ENCODE data around the gene MAN2B2. TPM values are rescaled to one million over a fixed set of nuclear protein-coding genes. Genes with fewer than 3 reads are reported as not detected.
"Not testable (repeated sequence)": the region's sequence is repeated elsewhere in the genome, so short reads cannot be mapped to it uniquely, and the experiment has no call there.

MAN2B2 gene
- total RNA-seq, 2 experiments from 2014 or later, result 13.7 to 19.4 TPM

GRCh38 chr4:6672131-6672530 is 97.1 kb downstream of the MAN2B2 start:
- Histone ChIP-seq H3K9me2 (ENCODE audit: insufficient read depth, low read length) (no peaks in the 10 kb centered on the region), H4K20me1 (ENCODE audit: insufficient read depth, low read length) (peaks cover 13% of the 10 kb centered on the region), H3K4me2 (ENCODE audit: low read length) (no peak overlapping the region), H3K4me3 (ENCODE audit: low read depth, low read length, poor library complexity, severe bottlenecking) (no peak overlapping the region), H3K79me2 (ENCODE audit: insufficient read depth, low read depth, low read length) (peaks cover 25% of the 10 kb centered on the region), H3K36me3 (ENCODE audit: insufficient read depth, low read length) (peaks cover 21% of the 10 kb centered on the region), H3K9me3 (ENCODE audit: low read length) (no peaks in the 10 kb centered on the region), H3K4me1 (ENCODE audit: insufficient read depth, low read length, poor library complexity, severe bottlenecking) (peaks cover 21% of the 10 kb centered on the region), H2AFZ (ENCODE audit: low read length) (no peak overlapping the region), H3K27ac (ENCODE audit: low read depth, low read length, poor library complexity, severe bottlenecking) (no peak overlapping the region)
- BruUV-seq (replicated peaks), result no TSS peak
- DNase-seq (ENCODE audit: low spot score), result no peak
- ChIA-PET CTCF (ENCODE audit: unreplicated experiment) (no interaction called here), POLR2A (interaction anchor here (0.6 to 2.1 kb wide), 4 partner anchors 10 to 38 kb away, joined by 4 to 8 read pairs (median 6); partner anchors contain the start of gene MRFAP1L1)
- intact Hi-C loops (cut with micrococcal nuclease; ENCODE audit: unreplicated experiment), result no loop called here
- no peak for TF ChIP-seq EZH2phosphoT487 (IDR thresholded peaks at IDR 0.05; ENCODE audit: borderline replicate concordance, low read depth, low read length)
- TF ChIP-seq, protein P1, sequence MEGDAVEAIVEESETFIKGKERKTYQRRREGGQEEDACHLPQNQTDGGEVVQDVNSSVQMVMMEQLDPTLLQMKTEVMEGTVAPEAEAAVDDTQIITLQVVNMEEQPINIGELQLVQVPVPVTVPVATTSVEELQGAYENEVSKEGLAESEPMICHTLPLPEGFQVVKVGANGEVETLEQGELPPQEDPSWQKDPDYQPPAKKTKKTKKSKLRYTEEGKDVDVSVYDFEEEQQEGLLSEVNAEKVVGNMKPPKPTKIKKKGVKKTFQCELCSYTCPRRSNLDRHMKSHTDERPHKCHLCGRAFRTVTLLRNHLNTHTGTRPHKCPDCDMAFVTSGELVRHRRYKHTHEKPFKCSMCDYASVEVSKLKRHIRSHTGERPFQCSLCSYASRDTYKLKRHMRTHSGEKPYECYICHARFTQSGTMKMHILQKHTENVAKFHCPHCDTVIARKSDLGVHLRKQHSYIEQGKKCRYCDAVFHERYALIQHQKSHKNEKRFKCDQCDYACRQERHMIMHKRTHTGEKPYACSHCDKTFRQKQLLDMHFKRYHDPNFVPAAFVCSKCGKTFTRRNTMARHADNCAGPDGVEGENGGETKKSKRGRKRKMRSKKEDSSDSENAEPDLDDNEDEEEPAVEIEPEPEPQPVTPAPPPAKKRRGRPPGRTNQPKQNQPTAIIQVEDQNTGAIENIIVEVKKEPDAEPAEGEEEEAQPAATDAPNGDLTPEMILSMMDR (conservative IDR thresholded peaks at IDR 0.05; ENCODE audit: low read length), result no peak

GRCh38 chr4:6672541-6673190 is 97.7 kb downstream of the MAN2B2 start:
- Histone ChIP-seq H4K20me1 (ENCODE audit: insufficient read depth, low read length) (peaks cover 13% of the 10 kb centered on the region), H3K79me2 (ENCODE audit: insufficient read depth, low read depth, low read length) (peaks cover 25% of the 10 kb centered on the region), H3K36me3 (ENCODE audit: insufficient read depth, low read length) (peaks cover 27% of the 10 kb centered on the region), H3K4me1 (ENCODE audit: insufficient read depth, low read length, poor library complexity, severe bottlenecking) (peaks cover 24% of the 10 kb centered on the region), H3K27ac (ENCODE audit: low read depth, low read length, poor library complexity, severe bottlenecking) (peak overlapping the region; percentile 85)
- H3K4me2 ChIP-seq (ENCODE audit: low read length); H2AFZ ChIP-seq (ENCODE audit: low read length); H3K9me3 ChIP-seq (ENCODE audit: low read length); DNase-seq (ENCODE audit: low spot score); H3K4me3 ChIP-seq (ENCODE audit: low read depth, low read length, poor library complexity, severe bottlenecking); BruUV-seq (replicated peaks); intact Hi-C loops (cut with micrococcal nuclease; ENCODE audit: unreplicated experiment); H3K9me2 ChIP-seq (ENCODE audit: insufficient read depth, low read length): not testable (repeated sequence)
- ChIA-PET CTCF (ENCODE audit: unreplicated experiment) (interaction anchor here (0.5 to 1.2 kb wide), 3 partner anchors 34 to 1486 kb away, joined by 3 to 5 read pairs (median 3); no protein-coding TSS in a partner anchor), POLR2A (interaction anchor here (0.6 to 2.1 kb wide), 12 partner anchors 9 to 84 kb away, joined by 3 to 12 read pairs (median 6); partner anchors contain the start of genes MRFAP1 and MRFAP1L1)

Other genes starting within 250 kb of the MAN2B2 start
- gene PPP2R2C, start 102.6 kb upstream of the MAN2B2 start, total RNA-seq (2014; rRNA removed; shearing (Covaris generic)), result not detected in 2 replicates
- gene PPP2R2C, start 102.6 kb upstream of the MAN2B2 start, total RNA-seq (2022), result not detected in 2 replicates
- gene MRFAP1, start 65.5 kb downstream of the MAN2B2 start, total RNA-seq (2014; rRNA removed; shearing (Covaris generic)), result 90.8 and 142 TPM in 2 replicates
- 213 and 224 TPM in 2 replicates for gene MRFAP1, start 65.5 kb downstream of the MAN2B2 start, total RNA-seq (2022)
- gene S100P, start 118.7 kb downstream of the MAN2B2 start, total RNA-seq (2014; rRNA removed; shearing (Covaris generic)), result not detected in 2 replicates
- not detected in 2 replicates for gene S100P, start 118.7 kb downstream of the MAN2B2 start, total RNA-seq (2022)
- 50.5 and 79.2 TPM in 2 replicates for gene MRFAP1L1, start 134.7 kb downstream of the MAN2B2 start, total RNA-seq (2014; rRNA removed; shearing (Covaris generic))
- 49.3 and 50.1 TPM in 2 replicates for gene MRFAP1L1, start 134.7 kb downstream of the MAN2B2 start, total RNA-seq (2022)
- 26.5 and 36.1 TPM in 2 replicates for gene BLOC1S4, start 141.0 kb downstream of the MAN2B2 start, total RNA-seq (2014; rRNA removed; shearing (Covaris generic))
- 26.1 and 32.3 TPM in 2 replicates for gene BLOC1S4, start 141.0 kb downstream of the MAN2B2 start, total RNA-seq (2022)
- gene KIAA0232, start 207.5 kb downstream of the MAN2B2 start, total RNA-seq (2014; rRNA removed; shearing (Covaris generic)), result 7.5 and 8.0 TPM in 2 replicates
- 13.5 and 15.8 TPM in 2 replicates for gene KIAA0232, start 207.5 kb downstream of the MAN2B2 start, total RNA-seq (2022)